ENCODE data around the gene HSD3B1.
"Not testable (repeated sequence)": the region's sequence is repeated elsewhere in the genome, so short reads cannot be mapped to it uniquely, and the experiment has no call there.

Gene HSD3B1

DNA sequence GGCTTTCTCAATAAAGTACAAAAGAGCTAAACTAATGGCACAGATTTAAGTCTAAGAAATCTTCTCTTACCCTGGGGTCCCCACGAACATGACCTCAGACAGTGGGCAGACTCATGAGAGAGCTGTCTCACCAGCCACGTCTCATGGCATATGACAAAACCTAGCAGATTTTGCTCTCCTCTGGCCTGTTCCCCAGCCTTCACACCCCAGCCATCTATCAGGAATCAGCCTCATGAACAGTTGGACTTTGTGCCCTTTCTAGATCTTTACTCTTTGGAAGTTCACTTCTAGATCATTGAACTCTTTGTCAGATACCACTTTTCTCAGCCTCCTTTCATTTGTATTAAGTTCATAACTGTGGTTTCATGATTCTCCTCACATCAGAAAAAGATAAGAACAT lies 14.2 kb upstream of the HSD3B1 start:
- no peak for DNase-seq

DNA sequence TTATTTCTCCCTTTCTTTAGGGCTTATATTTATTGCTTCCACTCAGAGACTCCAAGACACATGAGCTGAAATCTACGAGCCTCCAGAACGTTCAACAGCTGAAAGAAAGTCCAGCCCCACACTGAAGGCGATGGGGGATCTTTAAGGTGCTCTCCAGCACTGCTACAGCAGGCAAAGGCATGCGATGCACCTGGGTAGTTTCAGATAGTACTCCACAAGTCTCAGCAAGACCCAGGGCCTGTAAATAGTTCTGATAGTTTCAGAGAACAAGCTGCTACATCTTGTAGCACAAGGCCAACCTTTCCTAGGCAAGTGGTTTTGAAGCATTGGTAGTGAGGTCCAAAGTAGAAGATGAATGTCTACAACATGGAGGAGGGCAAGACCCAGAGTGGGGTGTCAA lies 2.2 kb upstream of the HSD3B1 start:
- DNase-seq, result no peak

DNA sequence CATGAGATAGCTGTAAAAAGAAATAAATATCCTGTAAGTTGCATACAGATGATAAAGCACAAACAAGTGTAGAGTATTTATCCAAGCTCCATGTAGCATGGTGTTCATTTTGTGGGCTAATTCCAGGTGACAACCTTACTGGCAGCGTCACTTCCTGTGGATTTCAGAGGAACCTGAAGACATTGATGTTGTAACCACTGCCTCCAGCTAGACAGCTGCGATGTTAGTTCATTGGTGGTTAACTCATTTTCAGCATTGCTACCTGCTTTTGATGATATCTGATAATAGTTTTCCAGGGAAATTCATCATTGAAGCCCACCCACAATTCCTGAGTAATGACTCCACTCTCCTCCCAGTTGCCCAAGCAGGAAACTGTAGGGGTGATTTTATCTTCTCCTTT lies 3.0 kb downstream of the HSD3B1 start:
- DNase-seq, result no peak

DNA sequence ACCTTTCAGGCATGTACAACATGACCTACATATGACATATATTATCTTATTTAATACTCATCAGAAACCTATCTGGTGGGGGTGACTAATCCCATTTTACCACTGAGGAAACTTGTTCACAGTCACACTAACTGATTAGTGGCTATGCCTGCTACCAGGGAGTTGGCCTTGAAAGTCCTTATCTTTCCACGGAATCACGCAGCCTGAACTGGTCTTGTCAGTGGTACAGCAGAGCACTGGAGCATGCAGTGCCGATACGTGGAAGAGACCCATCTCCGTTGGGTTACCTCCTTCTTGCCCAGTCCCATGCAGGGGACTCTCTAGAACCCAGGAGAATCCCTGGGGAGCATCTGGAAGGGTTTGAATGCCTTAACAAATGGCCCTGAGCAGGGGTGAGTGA lies 8.2 kb downstream of the HSD3B1 start:
- DNase-seq, result no peak

DNA sequence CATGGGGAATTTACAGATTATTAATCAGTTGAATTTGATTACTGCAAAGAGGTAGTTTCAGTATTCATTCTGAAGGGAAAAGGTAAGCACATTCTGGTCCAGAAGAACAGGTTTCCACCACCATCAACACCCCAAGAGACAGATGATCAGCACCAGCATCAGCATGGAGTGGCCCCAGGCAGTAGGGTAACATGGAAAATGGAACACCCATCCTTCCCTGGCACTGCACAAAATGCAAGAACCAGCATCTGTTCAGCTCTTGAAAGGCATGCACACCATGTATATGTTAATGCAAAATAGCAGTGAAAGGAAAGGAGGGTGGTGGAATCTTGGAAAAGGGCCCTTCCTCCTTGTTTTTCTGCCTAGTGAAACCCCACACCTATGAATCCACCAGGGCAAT lies 9.2 kb downstream of the HSD3B1 start:
- DNase-seq, result no peak

DNA sequence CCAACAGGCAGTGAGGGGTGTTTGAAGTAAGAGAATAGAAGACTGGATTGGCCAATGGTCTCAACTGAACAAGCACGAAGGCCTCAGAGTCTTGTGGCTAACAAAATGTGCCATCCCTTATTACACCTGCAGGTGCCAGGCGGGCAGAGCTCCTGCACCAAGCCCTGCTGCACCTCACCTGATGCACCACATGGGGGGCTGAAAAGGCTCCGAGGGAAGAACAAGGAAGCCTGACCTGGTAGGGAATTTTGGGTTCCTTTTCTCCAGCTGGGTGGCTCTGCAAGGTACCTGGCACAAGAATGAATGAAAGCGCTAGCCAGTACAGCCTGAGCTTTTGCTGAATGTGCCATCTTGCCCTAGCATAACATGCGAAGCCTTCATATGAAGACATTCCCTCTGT lies 9.7 kb downstream of the HSD3B1 start:
- DNase-seq, result no peak

DNA sequence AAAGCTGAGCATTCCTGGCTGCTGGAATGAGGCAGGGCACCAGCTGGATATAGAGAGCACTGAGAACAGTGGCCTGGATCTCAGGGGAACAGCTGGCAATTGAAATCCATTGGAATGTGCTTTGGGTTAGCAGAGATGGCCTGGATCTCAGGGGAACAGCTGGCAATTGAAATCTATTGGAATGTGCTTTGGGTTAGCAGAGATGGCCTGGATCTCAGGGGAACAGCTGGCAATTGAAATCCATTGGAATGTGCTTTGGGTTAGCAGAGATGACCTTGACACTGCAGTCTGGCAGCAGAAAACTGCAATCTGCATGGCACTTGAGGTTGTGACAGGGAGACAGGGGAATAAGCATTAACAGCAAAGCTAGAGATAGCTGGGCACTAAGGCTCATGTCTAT lies 10.7 kb downstream of the HSD3B1 start:
- DNase-seq, result not testable (repeated sequence)

DNA sequence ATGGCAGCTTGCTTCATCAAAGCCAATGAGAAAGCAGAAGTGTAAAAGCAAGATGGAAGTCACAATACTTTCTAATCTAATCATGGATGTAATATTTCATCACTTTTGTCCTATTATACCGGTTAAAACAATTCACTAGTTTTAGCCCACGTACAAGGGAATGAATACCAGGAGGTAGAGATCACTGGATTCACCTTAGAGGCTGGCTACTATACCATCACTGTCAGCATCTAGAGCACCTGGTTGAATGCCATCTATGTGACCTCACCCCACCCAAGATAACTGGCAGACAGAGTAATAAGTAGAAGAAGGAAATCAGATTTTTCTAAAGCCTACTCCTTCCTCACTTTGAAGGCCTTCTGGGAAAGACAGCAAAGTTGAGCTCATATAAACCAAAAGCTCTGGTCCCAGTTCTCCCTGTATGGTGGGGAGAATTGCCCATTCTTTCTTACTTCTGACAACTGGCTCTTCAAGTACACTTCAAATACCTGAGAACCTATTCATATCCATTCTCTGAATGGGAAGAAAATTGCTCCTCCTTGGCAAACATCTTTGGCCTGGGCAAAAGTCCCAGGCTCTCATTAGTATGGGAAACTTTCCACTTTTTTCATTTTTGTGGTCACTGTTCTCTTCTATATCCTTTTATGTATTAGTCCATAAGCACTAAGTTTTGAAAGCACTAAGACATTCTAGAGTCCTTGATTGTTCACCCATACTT lies 24.8 kb downstream of the HSD3B1 start:
- no peak for DNase-seq

DNA sequence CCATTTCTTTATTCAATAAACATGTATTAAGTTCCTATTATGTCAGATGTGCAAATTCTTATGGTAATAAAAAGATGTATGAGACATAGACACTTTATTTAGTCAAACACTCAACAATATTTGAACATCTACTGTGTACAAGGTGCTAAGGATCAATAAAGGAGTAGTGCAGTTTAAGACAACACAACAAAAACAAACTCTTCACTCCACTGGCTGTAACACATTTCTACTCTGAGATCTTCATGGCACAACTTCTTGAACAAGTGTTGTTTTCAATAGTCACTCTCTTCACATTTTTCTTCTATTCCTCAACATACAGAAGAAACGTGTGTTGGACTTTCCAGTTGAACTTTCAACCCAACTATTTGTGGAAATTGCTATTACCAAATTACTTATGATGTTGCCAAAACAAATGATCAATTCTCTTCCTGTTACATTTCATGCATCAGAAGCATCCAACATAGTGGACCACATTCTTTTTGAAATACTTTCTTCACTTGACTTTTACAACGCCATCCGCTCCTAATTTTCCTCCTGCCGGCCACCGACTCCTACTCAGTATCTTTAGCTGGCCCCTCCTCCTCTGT lies 25.4 kb downstream of the HSD3B1 start:
- no peak for DNase-seq

DNA sequence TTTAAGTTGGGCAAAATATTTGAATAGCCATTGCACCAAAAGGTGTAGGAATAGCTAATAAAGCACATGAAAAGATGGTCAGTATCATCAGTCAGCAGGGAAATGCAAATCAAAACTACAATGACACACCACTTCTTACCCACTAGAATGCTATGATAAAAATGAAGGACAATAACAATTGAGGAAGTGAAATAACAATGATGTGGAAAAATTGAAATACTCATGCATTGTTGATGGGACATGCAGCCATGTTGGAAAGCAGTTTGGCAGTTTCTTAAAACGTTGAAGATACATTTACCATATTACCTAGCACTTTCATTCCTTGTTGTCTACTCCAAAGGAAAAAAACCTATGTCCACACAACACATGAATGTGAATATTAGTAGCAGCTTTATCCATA lies 28.4 kb downstream of the HSD3B1 start:
- no peak for DNase-seq

DNA sequence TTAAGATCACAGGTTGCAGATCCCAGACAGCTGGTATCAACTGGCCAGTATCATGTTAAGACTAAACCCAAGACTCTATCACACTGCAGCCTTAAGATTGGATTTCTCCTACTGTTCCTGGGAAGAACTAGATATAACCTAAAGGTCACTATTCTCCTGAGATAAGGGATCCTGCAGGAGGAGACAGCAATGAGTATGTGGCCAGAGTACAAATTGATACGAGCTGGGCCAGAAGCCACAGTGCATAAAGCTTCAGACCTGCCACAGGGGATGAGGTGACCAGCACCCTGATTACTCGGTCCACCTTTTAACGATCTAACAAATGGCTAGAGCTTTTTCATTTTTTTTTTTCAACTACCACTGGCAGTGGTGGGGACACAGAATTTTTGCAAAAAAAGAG lies 31.0 kb downstream of the HSD3B1 start:
- DNase-seq, result no peak

DNA sequence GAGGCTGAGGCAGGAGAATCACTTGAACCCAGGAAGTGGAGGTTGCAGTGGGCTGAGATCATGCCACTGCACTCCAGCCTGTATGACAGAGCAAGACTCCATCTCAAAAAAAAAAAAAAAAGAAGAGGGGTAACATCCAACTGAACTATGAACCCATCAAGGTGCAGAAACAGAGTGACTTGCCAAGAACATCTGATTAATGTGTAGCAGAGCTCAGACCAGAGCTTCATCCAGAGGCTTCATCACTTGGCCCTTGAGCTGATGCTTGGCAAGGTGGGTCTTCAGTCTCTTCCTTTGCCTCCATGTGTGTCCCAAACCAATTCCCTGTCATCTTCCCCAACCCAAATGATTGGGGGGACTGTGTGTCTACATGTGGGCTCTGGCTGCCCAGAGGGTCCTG lies 32.6 kb downstream of the HSD3B1 start:
- no peak for DNase-seq

DNA sequence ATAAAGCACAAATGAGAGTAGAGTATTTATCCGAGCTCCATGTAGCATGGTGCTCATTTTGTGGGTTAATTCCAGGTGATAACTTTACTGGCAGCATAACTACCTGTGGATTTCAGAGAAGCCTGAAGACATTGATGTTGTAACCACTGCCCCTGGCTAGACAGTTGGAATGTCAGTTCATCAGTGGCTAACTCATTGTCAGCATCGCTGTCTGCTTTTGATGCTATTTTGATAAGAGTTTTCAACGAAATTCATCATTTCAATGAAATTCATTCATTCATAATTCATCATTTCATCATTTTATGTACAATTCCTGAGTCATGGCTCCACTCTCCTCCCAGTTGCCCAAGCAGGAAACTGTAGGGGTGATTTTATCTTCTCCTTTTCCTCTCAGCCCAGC lies 34.4 kb downstream of the HSD3B1 start:
- DNase-seq, result no peak

DNA sequence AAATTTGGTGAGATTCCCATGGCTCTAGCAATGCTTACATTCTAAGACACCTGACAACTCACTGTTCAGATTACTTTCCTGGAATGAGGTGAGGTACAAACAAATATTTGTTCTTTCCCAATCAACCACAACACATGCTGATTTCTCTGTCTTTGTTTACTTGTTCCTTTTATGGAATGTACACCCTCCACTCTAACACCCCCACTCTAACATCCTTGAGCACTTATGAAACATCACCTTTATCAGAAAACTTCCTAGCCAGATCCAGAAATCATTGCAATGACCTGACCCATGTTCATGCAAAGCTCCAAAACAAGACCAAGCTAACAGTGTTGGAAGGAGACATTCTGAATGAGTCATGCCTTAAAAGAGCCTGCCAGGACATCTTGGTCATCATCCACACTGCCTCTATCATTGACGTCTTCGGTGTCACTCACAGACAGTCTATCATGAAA lies 35.5 kb downstream of the HSD3B1 start:
- DNase-seq, result no peak

DNA sequence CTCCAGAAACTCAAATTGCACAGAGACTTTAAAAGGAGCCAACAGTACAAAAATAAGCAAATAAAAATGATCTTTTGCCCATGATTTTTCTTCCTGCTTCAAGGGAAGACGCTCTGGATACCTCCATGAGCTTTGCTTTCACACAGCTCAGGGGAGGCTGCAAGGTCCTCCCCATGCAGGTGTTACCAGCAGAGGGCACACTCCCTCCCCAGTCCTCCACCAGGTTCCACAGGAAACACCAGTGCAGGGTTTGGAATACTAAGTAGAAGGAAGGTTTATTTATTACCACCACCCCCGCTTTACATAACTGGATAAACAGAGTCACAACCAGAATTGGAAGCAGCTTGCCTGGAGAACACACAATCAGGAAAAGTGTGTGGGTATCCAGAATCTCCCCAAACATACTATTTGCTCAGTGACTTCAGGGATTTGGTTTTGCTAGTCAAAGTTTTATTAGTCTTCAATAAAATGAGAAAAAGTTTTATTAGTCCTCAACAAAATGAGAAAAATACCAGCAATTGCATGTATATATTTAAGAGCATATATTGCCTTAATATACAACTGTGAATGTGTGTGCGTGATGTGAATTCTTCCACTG lies 37.3 kb downstream of the HSD3B1 start:
- DNase-seq, result no peak

DNA sequence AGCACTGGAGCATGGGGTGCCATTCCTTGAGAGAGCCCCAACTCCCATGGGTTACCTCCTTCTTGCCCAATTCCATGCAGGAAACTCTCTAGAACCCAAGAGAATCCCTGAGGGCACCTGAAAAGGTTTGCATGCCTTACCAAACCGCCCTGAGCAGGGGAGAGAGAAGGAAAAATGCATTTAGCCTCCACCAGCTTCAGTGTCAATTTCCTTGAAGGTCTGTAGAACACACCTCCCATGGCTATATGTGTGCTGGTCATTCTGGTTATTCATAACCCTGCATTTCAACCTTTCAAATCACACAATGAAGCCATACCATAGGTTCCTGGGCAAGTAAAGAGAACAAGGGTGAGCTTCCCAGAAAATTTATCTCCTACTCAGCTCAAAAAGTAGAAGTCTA lies 39.6 kb downstream of the HSD3B1 start:
- DNase-seq, result no peak

DNA sequence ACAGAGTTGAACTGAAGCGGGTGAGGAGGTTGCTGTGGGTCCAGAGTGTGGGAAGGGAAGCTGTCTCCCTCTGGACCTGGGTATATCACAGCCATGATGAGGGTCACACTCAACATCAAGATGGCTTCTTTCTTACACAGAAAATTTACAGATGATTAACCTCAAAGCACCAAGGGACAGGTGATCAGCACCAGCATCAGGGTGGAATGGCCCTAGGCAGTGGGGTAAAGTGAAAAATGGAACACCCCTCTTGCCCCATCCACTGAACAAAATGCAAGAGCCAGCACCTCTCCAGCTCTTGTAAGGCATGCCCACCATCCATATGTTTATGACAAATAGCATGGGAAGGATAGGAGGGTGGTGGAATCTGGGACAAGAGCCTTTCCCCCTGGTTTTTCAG lies 40.3 kb downstream of the HSD3B1 start:
- no peak for DNase-seq

DNA sequence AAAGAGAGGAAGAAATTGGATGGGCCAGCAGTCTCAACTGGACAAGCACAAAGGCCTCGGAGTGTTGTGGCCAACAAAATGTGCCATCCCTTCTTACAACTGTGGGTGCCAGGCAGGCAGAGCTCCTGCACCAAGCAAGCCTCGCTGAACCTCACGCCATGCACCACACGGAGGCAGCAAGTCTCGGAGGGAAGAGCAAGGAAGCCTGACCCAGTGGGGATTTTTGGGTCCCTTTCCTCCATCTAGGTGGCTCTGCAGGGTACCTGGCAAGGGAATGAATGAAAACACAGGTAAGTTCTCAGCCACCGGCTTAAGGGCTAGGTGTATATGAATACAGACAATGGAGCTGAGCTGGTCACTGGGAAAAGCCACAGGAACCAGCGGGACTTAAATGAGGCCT lies 40.8 kb downstream of the HSD3B1 start:
- DNase-seq, result no peak

DNA sequence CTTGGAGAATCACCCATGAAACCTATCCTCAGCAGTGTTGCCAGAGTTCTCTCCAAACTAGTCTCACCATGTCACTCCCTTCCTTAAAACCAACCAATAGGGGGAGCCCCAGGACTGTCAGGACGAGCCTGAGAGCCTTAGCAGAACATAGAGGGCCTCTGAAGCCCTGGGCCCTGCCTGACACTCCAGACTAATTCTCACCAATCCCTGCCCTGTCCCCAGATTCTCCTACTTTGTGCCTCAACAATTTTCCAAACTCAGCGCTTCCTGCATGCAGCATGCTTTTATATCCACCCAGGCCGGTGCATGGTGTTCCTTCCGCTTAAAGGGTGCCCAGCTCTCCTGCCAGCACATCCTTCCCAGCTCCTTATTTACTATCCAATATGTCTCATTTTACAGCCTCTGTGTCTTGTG lies 42.7 kb downstream of the HSD3B1 start:
- peak; percentile 36 for DNase-seq

DNA sequence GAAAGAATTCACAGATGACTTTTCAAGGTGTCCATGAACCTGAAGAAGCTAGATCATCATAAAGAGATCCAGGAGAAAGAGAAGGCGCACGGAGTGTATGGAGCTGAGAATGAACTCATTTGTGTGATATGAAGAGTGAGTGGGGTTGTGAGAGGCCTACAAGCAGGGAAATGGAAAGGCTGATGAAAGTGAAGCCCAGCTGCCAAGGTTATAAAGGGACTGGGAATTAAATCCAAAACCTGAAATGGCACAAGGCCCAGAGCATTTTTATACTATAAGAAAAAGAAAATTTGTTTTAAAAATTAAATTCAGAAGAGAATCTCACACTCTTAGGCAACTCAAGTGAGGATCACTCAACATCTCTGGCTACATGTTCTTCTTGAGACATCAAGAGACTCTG lies 43.4 kb downstream of the HSD3B1 start:
- DNase-seq, result no peak

DNA sequence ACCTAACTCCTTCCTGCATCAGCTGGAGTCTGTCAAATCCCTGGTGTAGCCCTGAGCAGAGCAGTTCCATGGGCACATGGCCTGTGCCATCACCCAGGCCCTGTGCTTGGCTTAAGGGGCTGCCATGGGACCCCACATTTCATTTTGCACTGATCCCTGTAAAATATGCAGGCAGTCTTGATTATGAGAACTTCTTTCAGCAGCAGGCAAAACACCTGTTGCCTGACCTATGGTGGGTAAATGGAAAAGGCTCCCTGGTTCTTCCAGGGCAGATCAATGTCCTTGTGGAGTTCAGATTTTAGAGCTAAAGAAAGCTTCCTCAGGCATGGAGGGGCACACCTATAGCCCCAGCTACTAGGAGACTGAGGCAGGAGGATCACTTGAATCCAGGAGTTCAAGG lies 44.2 kb downstream of the HSD3B1 start:
- DNase-seq, result no peak

DNA sequence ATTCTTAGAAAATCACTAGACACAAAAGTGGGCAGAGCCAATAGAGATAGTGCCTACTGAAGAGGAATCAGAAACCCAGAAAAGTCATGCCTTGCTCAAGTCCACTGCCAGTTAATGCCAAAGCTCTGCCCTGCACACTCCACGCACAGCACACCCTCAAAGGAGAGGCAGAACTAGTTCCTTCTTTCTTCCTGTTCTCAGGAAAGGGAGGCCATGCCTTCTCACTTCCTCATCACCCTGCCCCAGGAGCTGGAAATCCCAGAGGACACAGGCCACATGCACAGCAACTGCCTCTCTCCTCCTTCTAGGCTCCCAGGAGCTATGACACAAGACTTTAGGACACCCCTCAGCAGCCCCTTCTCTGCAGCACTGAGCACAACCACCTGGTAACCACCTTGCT lies 45.6 kb downstream of the HSD3B1 start:
- not testable (repeated sequence) for DNase-seq

DNA sequence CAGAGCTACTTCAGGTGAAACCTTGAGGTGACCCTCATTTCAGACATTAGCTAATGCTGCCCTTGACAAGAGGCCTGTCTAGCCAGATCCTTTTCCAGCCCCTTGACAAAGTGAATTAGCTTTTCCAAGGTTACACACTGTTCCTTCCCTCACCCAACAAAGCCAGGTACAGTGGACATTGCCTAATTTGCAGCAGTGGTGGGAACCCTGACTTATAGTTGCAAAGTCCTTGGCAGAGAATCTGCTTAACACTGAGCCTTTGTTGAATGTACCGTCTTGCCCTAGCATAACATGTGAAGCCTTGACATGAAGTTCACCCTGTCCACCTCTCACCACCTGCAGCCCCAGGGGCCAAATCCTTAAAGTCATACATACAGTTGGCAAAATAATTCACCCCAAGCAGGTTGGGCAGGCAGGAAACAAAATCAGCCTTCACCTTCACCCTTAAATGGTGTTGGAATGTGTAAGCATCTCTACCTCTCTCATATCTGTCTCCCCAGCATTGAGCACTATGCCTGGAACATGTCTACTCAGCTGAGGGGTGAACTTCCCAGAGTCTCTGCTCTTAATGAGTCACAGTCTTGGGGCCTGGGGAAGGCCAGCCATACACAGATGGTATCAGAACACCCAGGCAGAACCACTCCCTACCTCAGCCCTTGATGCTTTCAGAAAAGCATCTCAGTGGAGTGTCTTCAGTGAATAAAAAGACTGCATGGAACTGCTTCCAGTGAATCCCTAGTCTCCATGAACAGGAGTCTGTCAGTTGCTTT lies 46.5 kb downstream of the HSD3B1 start:
- not testable (repeated sequence) for DNase-seq

DNA sequence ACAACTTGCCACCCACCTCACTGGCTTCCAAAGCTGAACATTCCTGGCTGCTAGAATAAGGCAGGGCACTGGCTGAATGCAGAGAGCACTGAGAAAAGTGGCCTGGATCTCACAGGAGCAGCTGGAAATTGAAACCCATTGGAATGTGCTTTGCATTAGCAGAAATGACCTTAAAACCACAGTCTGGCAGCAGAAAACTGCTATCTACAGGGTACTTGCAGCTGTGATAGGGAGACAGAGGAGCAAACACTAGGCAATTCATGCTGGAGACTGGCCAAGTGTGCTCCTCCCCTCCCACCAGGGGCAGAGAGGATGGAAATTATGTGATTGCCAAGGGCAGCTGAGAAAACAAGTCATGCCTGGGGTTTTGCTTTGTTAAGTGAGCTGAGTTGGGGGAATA lies 47.2 kb downstream of the HSD3B1 start:
- no peak for DNase-seq

Measured in CD4-positive, alpha-beta T cell treated with Interleukin-4 for 4 hours (primary cell).